ENCODE data around the gene TIFAB. TPM values are rescaled to one million over a fixed set of nuclear protein-coding genes. Genes with fewer than 3 reads are reported as not detected.
A peak's percentile ranks its signal among the peaks of the same experiment; 100 is the strongest.

The TIFAB gene
- total RNA-seq, 1 experiment from 2014 or later: not detected

- ChIA-PET RAD21 (ENCODE audit: low non-redundant PET in 1 of 2, low total read pairs in 2 of 2, uncharacterized antibody in 2 of 2, unreplicated experiment in 2 of 2) (interaction anchor here (1.3 kb wide), 2 partner anchors 84 to 99 kb away, joined by 6 to 8 read pairs; no protein-coding TSS in a partner anchor), POLR2A (interaction anchor here (1.5 kb wide), 1 partner anchor 87 kb away, joined by 3 read pairs; no protein-coding TSS in a partner anchor), CTCF (interaction anchor here (1.0 to 14.2 kb wide), 6 partner anchors 10 to 510 kb away, joined by 3 to 476 read pairs (median 26); no protein-coding TSS in a partner anchor)
- Histone ChIP-seq H2AFZ (ENCODE audit: low read depth, low read length, poor library complexity, severe bottlenecking) (no peak overlapping the region), H3K27ac (ENCODE audit: low read depth, low read length) (no peak overlapping the region), H3K79me2 (ENCODE audit: insufficient read depth, low read length) (no peaks in the 10 kb centered on the region), H3K9ac (ENCODE audit: low read length) (no peak overlapping the region), H3K9me3 (ENCODE audit: control insufficient read depth in 1 of 2, insufficient read depth in 1 of 2, low read depth in 1 of 2, low read length in 2 of 2) (no peaks in the 10 kb centered on the region), H3K27me3 (ENCODE audit: insufficient read depth, low read length) (no peaks in the 10 kb centered on the region), H3K9me2 (ENCODE audit: insufficient read depth) (no peaks in the 10 kb centered on the region), H4K20me1 (ENCODE audit: insufficient read depth) (no peaks in the 10 kb centered on the region), H3K4me2 (ENCODE audit: low read length) (no peak overlapping the region), H3K4me3 (replicated peaks in 1 of 2; ENCODE audit: low read depth in 1 of 2, low read length in 2 of 2) (no peak overlapping the region), H3K36me3 (ENCODE audit: control insufficient read depth in 1 of 2, insufficient read depth in 2 of 2, low read length in 2 of 2) (no peaks in the 10 kb centered on the region), H3K4me1 (ENCODE audit: control insufficient read depth in 1 of 2, insufficient read depth in 2 of 2, low read length in 2 of 2) (peaks cover 0 to 11% of the 10 kb centered on the region in 2 experiments; a peak in 2 of 4 replicates)
- DNase-seq (ENCODE audit: low read depth, low spot score): no peak
- ATAC-seq: no peak
- no peak for TF ChIP-seq TCF7L2 (IDR thresholded peaks at IDR 0.05; ENCODE audit: borderline replicate concordance, extremely low read depth, insufficient read depth, insufficient read length)
- BruUV-seq (replicated peaks): no TSS peak
- intact Hi-C loops (cut with micrococcal nuclease): no loop called here
Observed at GRCh38 chr5:135467051-135467625, 15.0 kb upstream of the TIFAB start.

- POLR2A ChIA-PET: interaction anchor here (0.9 to 2.5 kb wide), 3 partner anchors 84 to 88 kb away, joined by 3 to 11 read pairs (median 3); no protein-coding TSS in a partner anchor
- Histone ChIP-seq H3K9ac (ENCODE audit: low read length) (no peak overlapping the region), H3K4me2 (ENCODE audit: low read length) (peak overlapping the region; percentile 46), H4K20me1 (ENCODE audit: insufficient read depth) (no peaks in the 10 kb centered on the region), H2AFZ (ENCODE audit: low read depth, low read length, poor library complexity, severe bottlenecking) (peak overlapping the region; percentile 93), H3K4me3 (replicated peaks in 1 of 2; ENCODE audit: low read depth in 1 of 2, low read length in 2 of 2) (no peak overlapping the region), H3K9me3 (ENCODE audit: control insufficient read depth in 1 of 2, insufficient read depth in 1 of 2, low read depth in 1 of 2, low read length in 2 of 2) (no peaks in the 10 kb centered on the region), H3K36me3 (ENCODE audit: control insufficient read depth in 1 of 2, insufficient read depth in 2 of 2, low read length in 2 of 2) (no peaks in the 10 kb centered on the region), H3K4me1 (ENCODE audit: control insufficient read depth in 1 of 2, insufficient read depth in 2 of 2, low read length in 2 of 2) (peaks cover 0 to 11% of the 10 kb centered on the region in 2 experiments; a peak in 2 of 4 replicates), H3K9me2 (ENCODE audit: insufficient read depth) (no peaks in the 10 kb centered on the region), H3K27me3 (ENCODE audit: insufficient read depth, low read length) (no peaks in the 10 kb centered on the region), H3K79me2 (ENCODE audit: insufficient read depth, low read length) (no peaks in the 10 kb centered on the region), H3K27ac (ENCODE audit: low read depth, low read length) (no peak overlapping the region)
- BruUV-seq (replicated peaks): no TSS peak
- peak; percentile 85 for ATAC-seq
- DNase-seq (ENCODE audit: low read depth, low spot score): peak; percentile 36
- intact Hi-C loops (cut with micrococcal nuclease): loop anchor here (1.0 kb wide), 3 partner anchors 86 to 104 kb away; no protein-coding TSS in a partner anchor
- CTCF ChIA-PET: interaction anchor here (0.6 to 14.2 kb wide), 14 partner anchors 9 to 511 kb away, joined by 3 to 476 read pairs (median 4); no protein-coding TSS in a partner anchor
- no peak for TF ChIP-seq JUND (IDR thresholded peaks at IDR 0.05)
- no peak for TF ChIP-seq EZH2phosphoT487 (IDR thresholded peaks at IDR 0.05; ENCODE audit: borderline replicate concordance)
- no peak for TF ChIP-seq EZH2 (IDR thresholded peaks at IDR 0.05)
- peak; percentile 98 for TF ChIP-seq RAD21 (IDR thresholded peaks at IDR 0.05; ENCODE audit: low read depth)
- no peak for TF ChIP-seq YY1 (IDR thresholded peaks at IDR 0.05; ENCODE audit: extremely low read depth, insufficient replicate concordance, low read depth, low read length)
- TF ChIP-seq, protein P1, sequence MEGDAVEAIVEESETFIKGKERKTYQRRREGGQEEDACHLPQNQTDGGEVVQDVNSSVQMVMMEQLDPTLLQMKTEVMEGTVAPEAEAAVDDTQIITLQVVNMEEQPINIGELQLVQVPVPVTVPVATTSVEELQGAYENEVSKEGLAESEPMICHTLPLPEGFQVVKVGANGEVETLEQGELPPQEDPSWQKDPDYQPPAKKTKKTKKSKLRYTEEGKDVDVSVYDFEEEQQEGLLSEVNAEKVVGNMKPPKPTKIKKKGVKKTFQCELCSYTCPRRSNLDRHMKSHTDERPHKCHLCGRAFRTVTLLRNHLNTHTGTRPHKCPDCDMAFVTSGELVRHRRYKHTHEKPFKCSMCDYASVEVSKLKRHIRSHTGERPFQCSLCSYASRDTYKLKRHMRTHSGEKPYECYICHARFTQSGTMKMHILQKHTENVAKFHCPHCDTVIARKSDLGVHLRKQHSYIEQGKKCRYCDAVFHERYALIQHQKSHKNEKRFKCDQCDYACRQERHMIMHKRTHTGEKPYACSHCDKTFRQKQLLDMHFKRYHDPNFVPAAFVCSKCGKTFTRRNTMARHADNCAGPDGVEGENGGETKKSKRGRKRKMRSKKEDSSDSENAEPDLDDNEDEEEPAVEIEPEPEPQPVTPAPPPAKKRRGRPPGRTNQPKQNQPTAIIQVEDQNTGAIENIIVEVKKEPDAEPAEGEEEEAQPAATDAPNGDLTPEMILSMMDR (IDR thresholded peaks at IDR 0.05 in 2 of 3, conservative IDR thresholded peaks at IDR 0.05 in 1 of 3; ENCODE audit: borderline replicate concordance in 1 of 3, insufficient read depth in 1 of 3, low read depth in 2 of 3, low read length in 2 of 3): peak; percentile 87 to 93 (median 92)
- RAD21 ChIA-PET (ENCODE audit: low non-redundant PET in 1 of 2, low total read pairs in 2 of 2, uncharacterized antibody in 2 of 2, unreplicated experiment in 2 of 2): interaction anchor here (0.6 to 2.5 kb wide), 8 partner anchors 8 to 100 kb away, joined by 4 to 17 read pairs (median 5); no protein-coding TSS in a partner anchor
Observed at GRCh38 chr5:135466178-135467050, 14.3 kb upstream of the TIFAB start.

Data from HCT116 (cell line).